Astrocyte (in vitro differentiated cells and primary cell): ENCODE measurements around the gene PGM2.

ENCODE experiments used
- EZH2 ChIP-seq: IDR thresholded peaks from 2 replicates; pipeline ENCODE4 v1.6.1; 2012; ENCODE audit warnings: mild to moderate bottlenecking, low read length, inconsistent platforms; ENCODE audit not compliant: insufficient read depth
- TF ChIP-seq, protein P1 (sequence below): IDR thresholded peaks from 2 replicates; pipeline ENCODE4 v1.5.1; 2011; ENCODE audit warnings: low read depth, mild to moderate bottlenecking, inconsistent platforms, low read length, moderate library complexity; ENCODE audit not compliant: insufficient read depth

DNA sequence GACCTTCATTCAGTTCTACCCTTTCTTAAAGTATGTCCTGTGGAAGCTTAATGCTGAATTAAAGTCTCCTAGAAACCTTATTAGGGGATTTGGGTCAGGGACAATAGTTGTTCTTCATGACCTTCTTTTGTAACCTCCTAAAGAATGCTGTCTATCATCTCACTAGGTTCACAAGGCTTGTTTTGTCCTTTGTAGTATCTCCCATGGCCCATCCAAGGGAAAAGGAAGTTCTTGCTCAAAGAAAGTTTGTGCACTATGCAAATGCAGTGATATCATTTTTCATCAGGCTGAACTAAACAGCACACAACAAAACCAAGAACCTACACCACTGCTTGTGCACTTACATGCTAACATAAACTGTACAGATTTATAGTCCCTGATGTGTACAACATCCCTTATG lies 46.6 kb upstream of the PGM2 start:
- no peak for TF ChIP-seq EZH2
- TF ChIP-seq, protein P1, sequence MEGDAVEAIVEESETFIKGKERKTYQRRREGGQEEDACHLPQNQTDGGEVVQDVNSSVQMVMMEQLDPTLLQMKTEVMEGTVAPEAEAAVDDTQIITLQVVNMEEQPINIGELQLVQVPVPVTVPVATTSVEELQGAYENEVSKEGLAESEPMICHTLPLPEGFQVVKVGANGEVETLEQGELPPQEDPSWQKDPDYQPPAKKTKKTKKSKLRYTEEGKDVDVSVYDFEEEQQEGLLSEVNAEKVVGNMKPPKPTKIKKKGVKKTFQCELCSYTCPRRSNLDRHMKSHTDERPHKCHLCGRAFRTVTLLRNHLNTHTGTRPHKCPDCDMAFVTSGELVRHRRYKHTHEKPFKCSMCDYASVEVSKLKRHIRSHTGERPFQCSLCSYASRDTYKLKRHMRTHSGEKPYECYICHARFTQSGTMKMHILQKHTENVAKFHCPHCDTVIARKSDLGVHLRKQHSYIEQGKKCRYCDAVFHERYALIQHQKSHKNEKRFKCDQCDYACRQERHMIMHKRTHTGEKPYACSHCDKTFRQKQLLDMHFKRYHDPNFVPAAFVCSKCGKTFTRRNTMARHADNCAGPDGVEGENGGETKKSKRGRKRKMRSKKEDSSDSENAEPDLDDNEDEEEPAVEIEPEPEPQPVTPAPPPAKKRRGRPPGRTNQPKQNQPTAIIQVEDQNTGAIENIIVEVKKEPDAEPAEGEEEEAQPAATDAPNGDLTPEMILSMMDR, result no peak
